K562 (cell line): ENCODE measurements around the gene FKBP8. TPM values are rescaled to one million over a fixed set of nuclear protein-coding genes. Genes with fewer than 3 reads are reported as not detected.

Experiments used
- CHAMP1 ChIP-seq: fragments of 450-650 bp; IDR thresholded peaks from 2 replicates; pipeline ENCODE4 v1.6.1; 2016; ENCODE audit warnings: mild to moderate bottlenecking
- CSDE1 ChIP-seq, 2 experiments: fragments of 450-650 bp; IDR thresholded peaks; 2 replicates each; pipeline ENCODE4 v1.6.1; 2016; ENCODE audit warnings: mild to moderate bottlenecking in 1 of 2
- E4F1 ChIP-seq: fragments of 250-450 bp; sonication (Bioruptor Pico); IDR thresholded peaks from 2 replicates; pipeline ENCODE4 v1.5.0; 2021; ENCODE audit warnings: mild to moderate bottlenecking, borderline replicate concordance
- EP400 ChIP-seq: fragments of 450-650 bp; IDR thresholded peaks from 2 replicates; pipeline ENCODE4 v1.6.1; 2017; ENCODE audit warnings: antibody characterized with exemption, mild to moderate bottlenecking, moderate library complexity
- GABPB2 ChIP-seq: fragments of 250-450 bp; sonication (Bioruptor Pico); conservative IDR thresholded peaks from 2 replicates; pipeline ENCODE4 v1.5.1; 2021; ENCODE audit warnings: mild to moderate bottlenecking
- HDAC2 ChIP-seq: fragments of 450-650 bp; IDR thresholded peaks from 2 replicates; pipeline ENCODE4 v1.6.1; 2016; ENCODE audit warnings: mild to moderate bottlenecking
- HMGXB4 ChIP-seq: sonication (generic); formaldehyde crosslinking; IDR thresholded peaks from 2 replicates; pipeline ENCODE4 v1.8.1; 2023; ENCODE audit warnings: mild to moderate bottlenecking, missing genetic modification reagents
- MTA2 ChIP-seq: fragments of 450-650 bp; IDR thresholded peaks from 2 replicates; pipeline ENCODE4 v1.6.1; 2016; ENCODE audit warnings: low read depth
- NCOR1 ChIP-seq: fragments of 450-650 bp; IDR thresholded peaks from 2 replicates; pipeline ENCODE4 v1.6.1; 2016; ENCODE audit warnings: mild to moderate bottlenecking, moderate library complexity
- PKNOX1 ChIP-seq: fragments of 450-650 bp; IDR thresholded peaks from 2 replicates; pipeline ENCODE4 v1.6.1; 2016
- RBM39 ChIP-seq: fragments of 200-400 bp; formaldehyde crosslinking; optimal IDR thresholded peaks from 2 replicates; pipeline ENCODE3; 2018; ENCODE audit warnings: low read depth, low read length
- SAFB ChIP-seq: fragments of 200-400 bp; formaldehyde crosslinking; IDR thresholded peaks from 2 replicates; pipeline ENCODE4 v1.6.1; 2017; ENCODE audit warnings: low read depth, low read length, borderline replicate concordance
- SRSF1 ChIP-seq: fragments of 200-400 bp; formaldehyde crosslinking; IDR thresholded peaks from 2 replicates; pipeline ENCODE4 v1.6.1; 2017; ENCODE audit warnings: mild to moderate bottlenecking, low read depth, low read length, moderate library complexity
- ZNF408 ChIP-seq: fragments of 250-450 bp; sonication (Bioruptor Pico); IDR thresholded peaks from 2 replicates; pipeline ENCODE4 v1.4.0; 2020; ENCODE audit warnings: low read depth, mild to moderate bottlenecking, moderate library complexity
- ZNF449 ChIP-seq: fragments of 250-450 bp; sonication (Bioruptor Pico); IDR thresholded peaks from 2 replicates; pipeline ENCODE4 v1.8.0; 2022; ENCODE audit warnings: moderate library complexity, mild to moderate bottlenecking, inconsistent platforms
- polyA plus RNA-seq, 8 experiments: library from polyadenylated mRNA; depleted of rRNA in 4 of 8; stranded (reverse) in 5 of 8; unstranded in 3 of 8; fragments of >200 nt; fragmentation: Nextera tagmentation in 2 of 8; fragmentation: Illumina TruSeq in 1 of 8; extraction: Ambion mirVana in 2 of 8; extraction: Trizol in 1 of 8; gene quantifications; 2 replicates each; pipeline versions ENCODE4 v1.2.1 to v1.2.3, GENCODE V29; 2011 to 2014; ENCODE audit warnings: inconsistent platforms in 1 of 8, missing spikeins in 1 of 8
- total RNA-seq, 7 experiments: library from RNA; depleted of rRNA in 6 of 7; stranded (reverse); fragments of >200 nt in 6 of 7; fragmentation: Illumina TruSeq in 2 of 7; extraction: Trizol in 2 of 7; gene quantifications; 2 replicates each; pipeline versions ENCODE4 v1.2.1 to v1.2.3, GENCODE V29; 2011 to 2021; ENCODE audit warnings: low replicate concordance in 1 of 7

The FKBP8 gene
- total and polyA plus RNA-seq, 9 of the 15 experiments (the other 6 are each of a cell fraction or from before 2014, with no cell fraction given), result 0.46 to 236 (median 104) TPM

GRCh38 chr19:18557411-18558201, 14.2 kb upstream of the FKBP8 start, which contains the start of gene KXD1 (continued):
- no peak for TF ChIP-seq ZNF449 (CRISPR knock-in tag)
- no peak for TF ChIP-seq GABPB2
- TF ChIP-seq NCOR1, result no peak
- TF ChIP-seq E4F1 (CRISPR knock-in tag), result no peak
- no peak for TF ChIP-seq HMGXB4 (CRISPR knock-in tag)
- TF ChIP-seq RBM39, result no peak
- TF ChIP-seq CHAMP1, result no peak; the same call in 1 of the 2 replicates
- peak; percentile 100 for TF ChIP-seq SAFB
- peak; percentile 40; the same call in 1 of the 2 replicates for TF ChIP-seq MTA2
- TF ChIP-seq CSDE1 (IDR thresholded peaks at IDR 0.05), result no peak
- peak; percentile 85 for TF ChIP-seq EP400
- TF ChIP-seq ZNF408 (CRISPR knock-in tag), result no peak
- peak; percentile 50; the same call in 1 of the 2 replicates for TF ChIP-seq PKNOX1
- peak; percentile 99 for TF ChIP-seq HDAC2
- TF ChIP-seq SRSF1, result no peak
